MCF 10A (cell line): Measurements from ENCODE around the gene GRAMD4. TPM values are rescaled to one million over a fixed set of nuclear protein-coding genes. Genes with fewer than 3 reads are reported as not detected.
"Not testable (repeated sequence)": the region's sequence is repeated elsewhere in the genome, so short reads cannot be mapped to it uniquely, and the experiment has no call there.

Experiments used
- BruUV-seq: library from RNA; stranded (reverse); fragments of 400-500 nt; replicated peaks from 2 replicates; lab custom pipeline; 2021; lab: Mats Ljungman, UMichigan
- CTCF ChIA-PET: fragments of 300-600 bp; sonication (Branson Sonifier 250); formaldehyde crosslinking; extraction: SDS; loops from one replicate; lab custom pipeline; 2021; ENCODE audit warnings: antibody characterized with exemption, inconsistent platforms; lab: Yijun Ruan, JAX
- POLR2A ChIA-PET: fragments of 300-600, 350-650 bp; sonication (Branson Sonifier 250); formaldehyde crosslinking; extraction: SDS; loops from one replicate; lab custom pipeline; 2020; ENCODE audit warnings: antibody characterized with exemption, inconsistent platforms; lab: Yijun Ruan, JAX
- DNase-seq: peaks from one replicate; pipeline ENCODE4 v3.0.0-alpha.2; 2018; ENCODE audit not compliant: unreplicated experiment
- H3K27ac Mint-ChIP-seq: one replicate; pipeline ENCODE4 v1.8.0; 2022; ENCODE audit warnings: mild to moderate bottlenecking, low read depth, mixed read lengths; ENCODE audit not compliant: unreplicated experiment
- H3K27me3 Mint-ChIP-seq: one replicate; pipeline ENCODE4 v1.8.0; 2022; ENCODE audit warnings: mixed read lengths; ENCODE audit not compliant: insufficient read depth, unreplicated experiment
- H3K36me3 Mint-ChIP-seq: one replicate; pipeline ENCODE4 v1.8.0; 2022; ENCODE audit warnings: mild to moderate bottlenecking, moderate library complexity, mixed read lengths; ENCODE audit not compliant: insufficient read depth, unreplicated experiment
- H3K4me1 Mint-ChIP-seq: one replicate; pipeline ENCODE4 v1.8.0; 2022; ENCODE audit warnings: mixed read lengths; ENCODE audit not compliant: insufficient read depth, unreplicated experiment
- H3K4me3 Mint-ChIP-seq: one replicate; pipeline ENCODE4 v1.8.0; 2022; ENCODE audit warnings: mild to moderate bottlenecking, moderate library complexity, mixed read lengths; ENCODE audit not compliant: unreplicated experiment
- H3K9me3 Mint-ChIP-seq: one replicate; pipeline ENCODE4 v1.8.0; 2022; ENCODE audit warnings: mixed read lengths; ENCODE audit not compliant: unreplicated experiment
- CTCF ChIP-seq: fragments of 200-600 bp; IDR thresholded peaks from one replicate; pipeline ENCODE4 v1.8.0; 2022; ENCODE audit warnings: antibody characterized with exemption, mild to moderate bottlenecking; ENCODE audit not compliant: unreplicated experiment
- intact Hi-C: fragments of 100-400 bp; cut with micrococcal nuclease; formaldehyde crosslinking; loops from 2 replicates; pipeline ENCODE4 v1.14.1; 2022
- total RNA-seq: library from RNA; stranded (reverse); gene quantifications from 2 replicates; pipeline ENCODE4 v1.2.3, GENCODE V29; 2022

GRAMD4 gene
- total RNA-seq, 1 experiment from 2014 or later = 15.6 TPM

DNA sequence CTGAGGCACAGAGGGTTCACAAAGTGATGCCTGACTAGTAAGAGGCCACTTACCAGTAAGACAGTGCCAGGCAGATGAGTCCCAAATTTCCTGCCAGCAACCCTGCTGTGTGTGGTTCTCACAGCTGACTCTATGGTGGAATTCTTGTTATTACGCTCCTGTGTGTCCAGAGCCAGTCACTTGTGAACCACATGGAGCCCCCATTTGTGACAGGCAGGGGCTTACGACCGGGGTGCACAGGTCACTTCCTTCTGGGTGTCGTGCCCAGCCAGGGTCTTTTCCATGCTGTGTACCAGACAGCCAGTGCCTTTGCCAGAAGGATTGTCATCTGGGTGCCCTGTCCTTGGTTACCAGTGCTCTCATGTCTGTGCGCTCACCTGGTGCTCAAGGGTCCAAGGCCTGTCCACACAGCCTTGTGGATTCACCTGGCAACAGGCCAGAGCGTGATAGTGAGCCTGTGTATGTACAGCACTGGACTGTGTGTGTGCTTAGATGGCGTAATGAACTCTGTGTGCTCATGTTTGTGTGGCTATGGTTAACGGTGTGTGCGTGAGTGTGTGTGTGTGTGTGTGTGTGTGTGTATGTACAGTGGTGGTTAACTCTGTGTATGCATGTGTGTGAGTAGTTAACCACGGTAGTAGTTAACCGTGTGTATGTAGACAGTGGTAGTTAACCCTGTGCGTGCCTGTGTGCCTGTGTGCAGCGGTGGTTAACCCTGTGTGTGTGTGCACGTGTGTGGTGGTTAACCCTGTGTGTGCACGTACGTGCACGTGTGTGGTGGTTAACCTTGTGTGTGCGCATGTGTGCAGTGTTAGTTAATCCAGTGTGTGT is 18.6 kb downstream of the GRAMD4 start:
- Mint-ChIP-seq H3K27me3 (no peaks in the 10 kb centered on the region), H3K27ac (no peak overlapping the region), H3K4me3 (no peak overlapping the region), H3K36me3 (peaks cover 6% of the 10 kb centered on the region), H3K9me3 (peaks cover 8% of the 10 kb centered on the region), H3K4me1 (peaks cover 11% of the 10 kb centered on the region)
- DNase-seq = no peak
- no TSS peak for BruUV-seq
- POLR2A ChIA-PET = no interaction called here
- CTCF ChIA-PET = no interaction called here
- intact Hi-C loops = no loop called here
- TF ChIP-seq CTCF = no peak

- intact Hi-C loops = no loop called here
- H3K36me3 Mint-ChIP-seq = peaks cover 6% of the 10 kb centered on the region
- TF ChIP-seq CTCF = no peak
- no peak for DNase-seq
- no peak overlapping the region for H3K27ac Mint-ChIP-seq
- no peak overlapping the region for H3K4me3 Mint-ChIP-seq
- H3K4me1 Mint-ChIP-seq = peaks cover 4% of the 10 kb centered on the region
- ChIA-PET POLR2A (no interaction called here), CTCF (interaction anchor here (0.6 kb wide), 1 partner anchor 366 kb away, joined by 3 read pairs; no protein-coding TSS in a partner anchor)
- no peaks in the 10 kb centered on the region for H3K27me3 Mint-ChIP-seq
- BruUV-seq = no TSS peak
- peaks cover 8% of the 10 kb centered on the region for H3K9me3 Mint-ChIP-seq
Measured at GRCh38 chr22:46639843-46640242, 19.7 kb downstream of the GRAMD4 start.

GRCh38 chr22:46640293-46641055 is 20.3 kb downstream of the GRAMD4 start:
- no peak for DNase-seq
- POLR2A ChIA-PET = no interaction called here
- CTCF ChIA-PET = interaction anchor here (0.6 kb wide), 3 partner anchors 32 to 471 kb away, joined by 3 read pairs; no protein-coding TSS in a partner anchor
- Mint-ChIP-seq H3K4me3 (no peak overlapping the region), H3K36me3 (peaks cover 6% of the 10 kb centered on the region), H3K27me3 (no peaks in the 10 kb centered on the region), H3K4me1 (peaks cover 4% of the 10 kb centered on the region), H3K27ac (no peak overlapping the region), H3K9me3 (peaks cover 8% of the 10 kb centered on the region)
- BruUV-seq = no TSS peak
- intact Hi-C loops = no loop called here
- no peak for TF ChIP-seq CTCF

- ChIA-PET CTCF (no interaction called here), POLR2A (no interaction called here)
- H3K27me3 Mint-ChIP-seq = no peaks in the 10 kb centered on the region
- DNase-seq = no peak
- intact Hi-C loops = no loop called here
- peaks cover 6% of the 10 kb centered on the region for H3K36me3 Mint-ChIP-seq
- H3K27ac Mint-ChIP-seq = no peak overlapping the region
- BruUV-seq = no TSS peak
- no peak overlapping the region for H3K4me3 Mint-ChIP-seq
- H3K4me1 Mint-ChIP-seq = peaks cover 9% of the 10 kb centered on the region
- H3K9me3 Mint-ChIP-seq = peaks cover 8% of the 10 kb centered on the region
- no peak for TF ChIP-seq CTCF
Measured at GRCh38 chr22:46641811-46642266, 21.7 kb downstream of the GRAMD4 start.

DNA sequence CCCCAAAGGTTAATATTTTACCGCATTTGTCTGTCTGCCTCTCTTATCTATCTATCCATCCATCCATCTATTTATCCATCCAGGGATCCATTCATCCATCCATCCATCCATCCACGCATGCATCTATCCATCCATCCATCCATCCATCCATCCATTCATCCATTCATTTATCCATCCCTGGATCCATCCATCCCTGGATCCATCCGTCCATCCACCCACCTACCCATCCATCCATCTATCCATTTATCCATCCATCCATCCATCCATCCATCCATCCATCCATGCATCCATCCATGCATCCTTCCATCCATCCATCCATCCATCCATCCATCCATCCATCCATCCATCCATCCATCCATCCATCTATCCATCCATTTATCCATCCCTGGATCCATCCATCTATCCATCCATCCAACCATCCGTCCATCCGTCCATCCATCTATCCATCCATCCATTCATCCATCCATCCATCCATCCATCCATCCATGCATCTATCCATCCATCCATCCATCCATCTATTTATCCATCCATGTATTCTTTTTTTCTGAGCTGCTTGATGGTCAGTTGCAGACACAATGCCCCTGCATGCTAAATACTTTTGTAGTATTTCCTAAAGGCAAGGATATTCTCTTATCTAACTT is 22.8 kb downstream of the GRAMD4 start:
- H3K27ac Mint-ChIP-seq, POLR2A ChIA-PET, intact Hi-C loops, H3K36me3 Mint-ChIP-seq, CTCF ChIA-PET, H3K27me3 Mint-ChIP-seq, H3K4me1 Mint-ChIP-seq, H3K4me3 Mint-ChIP-seq, BruUV-seq, DNase-seq: not testable (repeated sequence)
- H3K9me3 Mint-ChIP-seq = peaks cover 11% of the 10 kb centered on the region
